Measurements from ENCODE around the gene BPIFA1. TPM values are rescaled to one million over a fixed set of nuclear protein-coding genes. Genes with fewer than 3 reads are reported as not detected.

BPIFA1 gene
- polyA plus RNA-seq, 1 of the 3 experiments (the other 2 are of a cell fraction): not detected

DNA sequence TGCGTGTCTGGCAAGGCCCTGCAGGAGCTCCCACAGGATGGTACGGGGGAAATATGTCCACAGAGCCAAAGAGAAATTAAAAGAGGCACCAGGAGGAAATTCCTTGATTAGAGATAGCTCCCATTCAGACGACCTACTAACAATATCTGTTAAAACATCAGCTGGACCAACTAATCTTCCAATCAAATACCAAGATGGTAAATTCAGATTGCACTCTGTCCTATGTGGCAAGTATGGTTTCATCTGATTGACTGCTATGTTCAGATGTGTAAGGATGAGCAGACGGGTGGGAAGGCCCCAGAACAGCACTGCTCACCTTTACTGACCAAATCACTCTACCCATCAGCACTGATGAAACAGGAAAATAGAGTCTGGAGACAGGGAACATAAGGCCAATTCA, 48.3 kb upstream of the BPIFA1 start:
- Histone ChIP-seq H3K4me1 (ENCODE audit: control insufficient read depth in 1 of 2, insufficient read depth in 2 of 2, low read depth in 1 of 2, low read length in 1 of 2) (no peaks in the 10 kb centered on the region), H3K79me2 (ENCODE audit: insufficient read depth) (no peaks in the 10 kb centered on the region), H3K4me2 (no peak overlapping the region), H3K4me3 (ENCODE audit: low read depth in 2 of 2, low read length in 1 of 2) (no peak overlapping the region), H3F3A (replicated peaks; ENCODE audit: insufficient read depth) (no peaks in the 10 kb centered on the region), H3K9ac (no peak overlapping the region), H3K36me3 (replicated peaks in 1 of 2; ENCODE audit: control insufficient read depth in 1 of 2, insufficient read depth in 2 of 2, low read length in 1 of 2) (no peaks in the 10 kb centered on the region), H3K27me3 (ENCODE audit: insufficient read depth) (no peaks in the 10 kb centered on the region), H2AFZ (ENCODE audit: low read depth) (no peak overlapping the region), H3K9me3 (no peaks in the 10 kb centered on the region), H4K20me1 (ENCODE audit: insufficient read depth) (no peaks in the 10 kb centered on the region), H3K9me2 (no peaks in the 10 kb centered on the region), H3K27ac (ENCODE audit: low read depth in 2 of 2, low read length in 1 of 2) (no peak overlapping the region)
- WGBS (ENCODE audit: low lambda C conversion rate): 34% methylated on average over 4 of the region's 4 CpGs
- no peak for DNase-seq
- ChIA-PET CTCF (no interaction called here), POLR2A (no interaction called here)
- TF ChIP-seq CHD2 (IDR thresholded peaks at IDR 0.05; ENCODE audit: low read length, partially characterized antibody) (no peak), FOXJ3 (CRISPR knock-in tag; IDR thresholded peaks at IDR 0.05) (no peak), RFX5 (IDR thresholded peaks at IDR 0.05; ENCODE audit: low read length) (no peak), RCOR1 (IDR thresholded peaks at IDR 0.05; ENCODE audit: low read length) (no peak), TCF12 (IDR thresholded peaks at IDR 0.05) (no peak), IRF3 (IDR thresholded peaks at IDR 0.05; ENCODE audit: low read depth, low read length) (no peak), EP300 (IDR thresholded peaks at IDR 0.05; ENCODE audit: borderline replicate concordance in 1 of 2, low read depth in 1 of 2, low read length in 1 of 2) (no peak), MAX (IDR thresholded peaks at IDR 0.05; ENCODE audit: low read depth) (no peak), FOXM1 (IDR thresholded peaks at IDR 0.05; ENCODE audit: low read depth) (no peak), GATA2 (CRISPR knock-in tag; IDR thresholded peaks at IDR 0.05) (no peak), REST (IDR thresholded peaks at IDR 0.05; ENCODE audit: low read depth, low read length) (no peak)
- TF ChIP-seq, protein P1, sequence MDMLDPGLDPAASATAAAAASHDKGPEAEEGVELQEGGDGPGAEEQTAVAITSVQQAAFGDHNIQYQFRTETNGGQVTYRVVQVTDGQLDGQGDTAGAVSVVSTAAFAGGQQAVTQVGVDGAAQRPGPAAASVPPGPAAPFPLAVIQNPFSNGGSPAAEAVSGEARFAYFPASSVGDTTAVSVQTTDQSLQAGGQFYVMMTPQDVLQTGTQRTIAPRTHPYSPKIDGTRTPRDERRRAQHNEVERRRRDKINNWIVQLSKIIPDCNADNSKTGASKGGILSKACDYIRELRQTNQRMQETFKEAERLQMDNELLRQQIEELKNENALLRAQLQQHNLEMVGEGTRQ (IDR thresholded peaks at IDR 0.05; ENCODE audit: borderline replicate concordance, low read depth, low read length): no peak

DNA sequence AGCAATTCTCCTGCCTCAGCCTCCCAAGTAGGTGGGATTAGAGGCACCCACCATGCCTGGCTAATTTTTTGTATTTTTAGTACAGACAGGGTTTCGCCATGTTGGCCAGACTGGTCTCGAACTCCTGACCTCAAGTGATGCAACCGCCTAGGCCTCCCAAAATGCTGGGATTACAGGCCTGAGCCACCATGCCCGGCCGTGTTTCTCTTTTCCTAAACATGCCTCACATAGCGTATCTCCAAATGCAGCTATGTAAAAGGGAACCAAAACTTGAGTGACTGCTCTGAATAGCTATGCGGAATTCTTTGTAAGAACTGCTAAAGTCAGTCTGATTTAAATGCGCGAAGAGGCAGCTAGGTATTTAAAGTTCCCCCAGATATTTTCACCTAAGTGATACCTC, 47.4 kb upstream of the BPIFA1 start:
- ChIA-PET CTCF (no interaction called here), POLR2A (no interaction called here)
- WGBS (ENCODE audit: low lambda C conversion rate): 64% methylated on average over 9 of the region's 9 CpGs
- TF ChIP-seq MEF2A (IDR thresholded peaks at IDR 0.05; ENCODE audit: borderline replicate concordance, low read depth): no peak
- TF ChIP-seq RCOR1 (IDR thresholded peaks at IDR 0.05; ENCODE audit: low read length): no peak
- TF ChIP-seq CHD2 (IDR thresholded peaks at IDR 0.05; ENCODE audit: low read length, partially characterized antibody): no peak
- TF ChIP-seq GABPA (IDR thresholded peaks at IDR 0.05; ENCODE audit: low read depth): no peak
- TF ChIP-seq RFX5 (IDR thresholded peaks at IDR 0.05; ENCODE audit: low read length): no peak
- TF ChIP-seq SMC3 (IDR thresholded peaks at IDR 0.05; ENCODE audit: low read depth, low read length): no peak
- no peak for TF ChIP-seq EZH2phosphoT487 (IDR thresholded peaks at IDR 0.05; ENCODE audit: borderline replicate concordance, low read depth)
- TF ChIP-seq RAD21 (IDR thresholded peaks at IDR 0.05; ENCODE audit: low read length): no peak
- no peak for TF ChIP-seq ZBTB33 (IDR thresholded peaks at IDR 0.05; ENCODE audit: borderline replicate concordance, low read depth)
- TF ChIP-seq ELF1 (IDR thresholded peaks at IDR 0.05): no peak
- TF ChIP-seq NRF1 (IDR thresholded peaks at IDR 0.05; ENCODE audit: low read depth, low read length): no peak
- TF ChIP-seq, protein P2, sequence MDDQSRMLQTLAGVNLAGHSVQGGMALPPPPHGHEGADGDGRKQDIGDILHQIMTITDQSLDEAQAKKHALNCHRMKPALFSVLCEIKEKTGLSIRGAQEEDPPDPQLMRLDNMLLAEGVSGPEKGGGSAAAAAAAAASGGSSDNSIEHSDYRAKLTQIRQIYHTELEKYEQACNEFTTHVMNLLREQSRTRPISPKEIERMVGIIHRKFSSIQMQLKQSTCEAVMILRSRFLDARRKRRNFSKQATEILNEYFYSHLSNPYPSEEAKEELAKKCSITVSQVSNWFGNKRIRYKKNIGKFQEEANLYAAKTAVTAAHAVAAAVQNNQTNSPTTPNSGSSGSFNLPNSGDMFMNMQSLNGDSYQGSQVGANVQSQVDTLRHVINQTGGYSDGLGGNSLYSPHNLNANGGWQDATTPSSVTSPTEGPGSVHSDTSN (IDR thresholded peaks at IDR 0.05): no peak

More for the DNA sequence above, 47.4 kb upstream of the BPIFA1 start:
- H3K4me2 ChIP-seq: no peak overlapping the region
- DNase-seq: no peak
- no peaks in the 10 kb centered on the region for H3K36me3 ChIP-seq (replicated peaks in 1 of 2; ENCODE audit: control insufficient read depth in 1 of 2, insufficient read depth in 2 of 2, low read length in 1 of 2)
- no peak overlapping the region for H2AFZ ChIP-seq (ENCODE audit: low read depth)
- no peak overlapping the region for H3K4me3 ChIP-seq (ENCODE audit: low read depth in 2 of 2, low read length in 1 of 2)
- no peaks in the 10 kb centered on the region for H3F3A ChIP-seq (replicated peaks; ENCODE audit: insufficient read depth)
- H3K9me2 ChIP-seq: no peaks in the 10 kb centered on the region
- H4K20me1 ChIP-seq (ENCODE audit: insufficient read depth): no peaks in the 10 kb centered on the region
- no peak overlapping the region for H3K9ac ChIP-seq
- H3K27ac ChIP-seq (ENCODE audit: low read depth in 2 of 2, low read length in 1 of 2): no peak overlapping the region
- H3K27me3 ChIP-seq (ENCODE audit: insufficient read depth): no peaks in the 10 kb centered on the region
- H3K4me1 ChIP-seq (ENCODE audit: control insufficient read depth in 1 of 2, insufficient read depth in 2 of 2, low read depth in 1 of 2, low read length in 1 of 2): no peaks in the 10 kb centered on the region
- no peaks in the 10 kb centered on the region for H3K9me3 ChIP-seq
- no peaks in the 10 kb centered on the region for H3K79me2 ChIP-seq (ENCODE audit: insufficient read depth)
